HG02852 (cell line): ENCODE results near the gene PPIF.

Source experiments
- ATAC-seq: cut with Tn5 transposase; IDR thresholded peaks from one replicate; pipeline ENCODE4 v1.9.1; 2021; ENCODE audit warnings: mild to moderate bottlenecking, moderate library complexity; ENCODE audit not compliant: unreplicated experiment

Gene PPIF

GRCh38 chr10:79361726-79362397 is 14.6 kb downstream of the PPIF start:
- no peak for ATAC-seq

GRCh38 chr10:79367426-79368189 is 20.3 kb downstream of the PPIF start:
- ATAC-seq = no peak

- ATAC-seq = no peak
Observed at GRCh38 chr10:79372871-79373270, 25.6 kb downstream of the PPIF start.

- peak; percentile 55 for ATAC-seq
Observed at GRCh38 chr10:79374312-79375191, 27.3 kb downstream of the PPIF start.

GRCh38 chr10:79375321-79376077 is 28.2 kb downstream of the PPIF start:
- no peak for ATAC-seq

- ATAC-seq = no peak
Observed at GRCh38 chr10:79376078-79376628, 28.9 kb downstream of the PPIF start.

- ATAC-seq = no peak
Observed at GRCh38 chr10:79376751-79377556, 29.7 kb downstream of the PPIF start.

- no peak for ATAC-seq
Observed at GRCh38 chr10:79377557-79378382, 30.5 kb downstream of the PPIF start.

- ATAC-seq = no peak
Observed at GRCh38 chr10:79378383-79378646, 31.0 kb downstream of the PPIF start.

- ATAC-seq = no peak
Observed at GRCh38 chr10:79378647-79379511, 31.6 kb downstream of the PPIF start.

GRCh38 chr10:79379512-79380124 is 32.3 kb downstream of the PPIF start:
- ATAC-seq = no peak

GRCh38 chr10:79380125-79380945 is 33.1 kb downstream of the PPIF start:
- ATAC-seq = no peak

- ATAC-seq = no peak
Observed at GRCh38 chr10:79380946-79381721, 33.9 kb downstream of the PPIF start.

- no peak for ATAC-seq
Observed at GRCh38 chr10:79381804-79382221, 34.5 kb downstream of the PPIF start.

- no peak for ATAC-seq
Observed at GRCh38 chr10:79382491-79382941, 35.2 kb downstream of the PPIF start.
